T-helper 17 cell (primary cell): ENCODE measurements around the gene SMIM30. TPM values are rescaled to one million over a fixed set of nuclear protein-coding genes. Genes with fewer than 3 reads are reported as not detected.
"Not testable (repeated sequence)": the region's sequence is repeated elsewhere in the genome, so short reads cannot be mapped to it uniquely, and the experiment has no call there.

ENCODE experiments used
- ATAC-seq: fragments of 150-1000 bp; cut with Tn5 transposase; 2 replicates; pipeline ENCODE4 v1.10.0; 2021; ENCODE audit warnings: mild to moderate bottlenecking, moderate library complexity
- DNase-seq, 3 donors: peaks; one replicate each; pipeline versions ENCODE4 v3.0.0 to v3.0.0-alpha.2; 2020 to 2021
- H3K9me3 ChIP-seq: one replicate; pipeline ENCODE4 v1.7.0; 2013; ENCODE audit warnings: low read length, mild to moderate bottlenecking; ENCODE audit not compliant: control insufficient read depth, poor library complexity, severe bottlenecking
- H3K27ac Mint-ChIP-seq: one replicate; pipeline ENCODE4 v1.8.0; 2022; ENCODE audit warnings: mild to moderate bottlenecking, moderate library complexity, mixed read lengths
- H3K27me3 Mint-ChIP-seq: one replicate; pipeline ENCODE4 v1.8.0; 2022; ENCODE audit warnings: mixed read lengths
- H3K36me3 Mint-ChIP-seq: one replicate; pipeline ENCODE4 v1.8.0; 2022; ENCODE audit warnings: low read depth, mixed read lengths
- H3K4me1 Mint-ChIP-seq: one replicate; pipeline ENCODE4 v1.8.0; 2022; ENCODE audit warnings: mild to moderate bottlenecking, mixed read lengths
- H3K4me3 Mint-ChIP-seq: one replicate; pipeline ENCODE4 v1.8.0; 2022; ENCODE audit warnings: mild to moderate bottlenecking, moderate library complexity, mixed read lengths
- total RNA-seq, 4 donors: library from RNA in 2 of 4; stranded (reverse) in 2 of 4; gene quantifications; one replicate each; pipeline ENCODE4 v1.2.3 and lab custom pipeline; 2022 to 2026

SMIM30 gene
- total RNA-seq (10 to 100 TPM in 1 of 2 donors, 1 to 10 TPM in 1; 9.3 to 10.8 TPM), total RNA-seq (lab: John Stamatoyannopoulos, UW) (10.8 to 22.0 reads per million in 2 donors)

DNA sequence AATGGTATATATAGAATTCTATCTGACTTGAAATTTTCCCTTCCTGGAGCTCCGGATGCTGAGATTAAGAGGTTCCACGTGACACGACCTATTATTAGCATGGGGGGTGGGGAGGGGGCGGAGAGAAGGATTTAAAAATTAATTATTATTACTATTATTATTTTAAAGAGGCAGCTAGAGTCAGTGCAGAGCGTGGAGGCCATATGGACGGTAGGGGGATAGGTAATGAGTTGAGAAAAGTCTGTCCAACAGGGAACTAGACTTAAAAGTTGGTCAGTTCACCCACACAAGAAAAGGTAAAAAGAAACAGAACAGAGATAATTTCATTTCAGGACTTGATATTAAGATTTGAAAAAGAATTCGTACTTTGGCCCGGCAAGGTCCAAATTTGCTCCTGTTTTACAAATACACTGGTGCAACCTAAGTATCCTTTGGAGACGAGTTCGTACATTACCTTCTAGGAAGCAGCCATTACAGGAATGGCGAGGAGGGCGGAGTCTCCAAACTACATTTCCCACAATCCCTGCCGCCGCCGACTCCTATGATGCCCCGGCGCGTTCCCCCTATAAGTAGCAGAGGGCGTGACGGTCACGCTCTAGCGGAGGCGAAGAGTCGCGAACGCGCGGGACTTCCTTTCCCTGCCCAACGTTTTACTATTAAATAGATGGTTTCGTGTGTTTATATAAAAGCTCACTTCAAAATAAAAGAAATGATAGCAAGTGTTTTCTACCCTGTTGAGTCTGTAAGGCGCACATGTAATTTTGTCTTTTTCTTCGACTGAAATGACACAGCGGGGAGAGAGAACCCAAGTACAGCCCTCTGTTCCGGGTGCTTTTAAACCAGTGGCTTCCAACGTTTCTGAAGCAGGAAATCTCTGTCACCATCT lies at the start of gene SMIM30:
TSS of gene SMIM30 (minus strand) at position 481 of the 886 bp plus-strand sequence. CDS start 976 bp downstream, outside the sequence.
- ATAC-seq: peak; percentile 100
- Mint-ChIP-seq H3K4me3 (peak within 1 kb of the TSS; percentile 92), H3K4me1 (peaks cover 11% of the 10 kb centered on the region), H3K27me3 (no peaks in the 10 kb centered on the region), H3K36me3 (peaks cover 2% of the 10 kb centered on the region), H3K27ac (peak within 1 kb of the TSS; percentile 87)
- peak; percentile 72 to 78 (median 78) for DNase-seq
- H3K9me3 ChIP-seq: no peaks in the 10 kb centered on the region

DNA sequence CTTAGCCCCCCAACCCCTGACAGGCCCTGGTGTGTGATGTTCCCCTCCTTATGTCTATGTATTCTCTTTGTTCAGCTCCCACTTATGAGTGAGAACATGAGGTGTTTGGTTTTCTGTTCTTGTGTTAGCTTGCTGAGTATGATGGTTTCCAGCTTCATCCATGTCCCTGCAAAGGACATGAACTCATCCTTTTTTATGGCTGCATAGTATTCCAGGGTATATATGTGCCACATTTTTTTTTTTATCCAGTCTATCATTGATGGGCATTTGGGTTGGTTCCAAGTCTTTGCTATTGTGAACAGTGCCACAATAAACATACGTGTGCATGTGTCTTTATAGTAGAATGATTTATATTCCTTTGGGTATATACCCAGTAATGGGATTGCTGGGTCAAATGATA lies 47.8 kb upstream of the SMIM30 start:
- H3K27me3 Mint-ChIP-seq, H3K9me3 ChIP-seq, H3K4me3 Mint-ChIP-seq, ATAC-seq, H3K27ac Mint-ChIP-seq, DNase-seq, H3K36me3 Mint-ChIP-seq, H3K4me1 Mint-ChIP-seq: not testable (repeated sequence)

DNA sequence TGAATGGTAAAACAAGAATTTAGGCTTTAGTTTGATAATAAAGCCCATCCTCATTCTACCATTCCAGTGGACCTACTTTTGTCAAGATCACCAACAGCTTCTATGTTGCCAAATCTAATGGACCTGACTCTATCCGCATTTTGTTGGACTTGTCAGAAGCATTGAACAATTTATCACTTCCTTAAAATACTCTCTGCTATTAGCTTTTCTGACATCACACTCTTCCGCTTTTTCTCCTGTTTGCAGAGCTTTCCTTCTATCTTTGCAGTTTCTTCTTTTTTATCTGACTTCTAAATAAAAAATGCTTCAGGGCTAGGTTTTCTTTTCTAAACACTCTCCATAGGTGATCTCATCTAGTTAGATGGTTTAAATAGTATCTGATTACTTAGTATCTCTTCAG lies 42.7 kb upstream of the SMIM30 start:
- H3K36me3 Mint-ChIP-seq: no peaks in the 10 kb centered on the region
- no peaks in the 10 kb centered on the region for H3K9me3 ChIP-seq
- no peak for DNase-seq
- peaks cover 20% of the 10 kb centered on the region for H3K27me3 Mint-ChIP-seq
- H3K4me1 Mint-ChIP-seq: no peaks in the 10 kb centered on the region
- H3K27ac Mint-ChIP-seq: no peak overlapping the region
- ATAC-seq: no peak
- H3K4me3 Mint-ChIP-seq: no peak overlapping the region

- Mint-ChIP-seq H3K27me3 (peaks cover 23% of the 10 kb centered on the region), H3K4me1 (no peaks in the 10 kb centered on the region), H3K27ac (no peak overlapping the region), H3K36me3 (no peaks in the 10 kb centered on the region), H3K4me3 (no peak overlapping the region)
- DNase-seq (no peak), ATAC-seq (no peak)
- H3K9me3 ChIP-seq: no peaks in the 10 kb centered on the region
Measured at GRCh38 chr7:113159746-113160339, 41.5 kb upstream of the SMIM30 start.

- Mint-ChIP-seq H3K27ac (no peak overlapping the region), H3K36me3 (no peaks in the 10 kb centered on the region), H3K4me1 (no peaks in the 10 kb centered on the region), H3K27me3 (peaks cover 27% of the 10 kb centered on the region), H3K4me3 (no peak overlapping the region)
- no peaks in the 10 kb centered on the region for H3K9me3 ChIP-seq
- ATAC-seq (no peak), DNase-seq (no peak)
Measured at GRCh38 chr7:113158756-113159155, 40.4 kb upstream of the SMIM30 start.

GRCh38 chr7:113154117-113154516 lies 35.8 kb upstream of the SMIM30 start:
- H3K27ac Mint-ChIP-seq: no peak overlapping the region
- ATAC-seq (no peak), DNase-seq (no peak)
- H3K36me3 Mint-ChIP-seq: no peaks in the 10 kb centered on the region
- H3K4me3 Mint-ChIP-seq: no peak overlapping the region
- no peaks in the 10 kb centered on the region for H3K4me1 Mint-ChIP-seq
- peaks cover 34% of the 10 kb centered on the region for H3K27me3 Mint-ChIP-seq
- H3K9me3 ChIP-seq: no peaks in the 10 kb centered on the region

GRCh38 chr7:113144817-113145216 lies 26.5 kb upstream of the SMIM30 start:
- Mint-ChIP-seq H3K36me3 (no peaks in the 10 kb centered on the region), H3K4me3 (no peak overlapping the region), H3K4me1 (no peaks in the 10 kb centered on the region), H3K27ac (no peak overlapping the region), H3K27me3 (peaks cover 25% of the 10 kb centered on the region)
- H3K9me3 ChIP-seq: no peaks in the 10 kb centered on the region
- DNase-seq (no peak), ATAC-seq (no peak)

DNA sequence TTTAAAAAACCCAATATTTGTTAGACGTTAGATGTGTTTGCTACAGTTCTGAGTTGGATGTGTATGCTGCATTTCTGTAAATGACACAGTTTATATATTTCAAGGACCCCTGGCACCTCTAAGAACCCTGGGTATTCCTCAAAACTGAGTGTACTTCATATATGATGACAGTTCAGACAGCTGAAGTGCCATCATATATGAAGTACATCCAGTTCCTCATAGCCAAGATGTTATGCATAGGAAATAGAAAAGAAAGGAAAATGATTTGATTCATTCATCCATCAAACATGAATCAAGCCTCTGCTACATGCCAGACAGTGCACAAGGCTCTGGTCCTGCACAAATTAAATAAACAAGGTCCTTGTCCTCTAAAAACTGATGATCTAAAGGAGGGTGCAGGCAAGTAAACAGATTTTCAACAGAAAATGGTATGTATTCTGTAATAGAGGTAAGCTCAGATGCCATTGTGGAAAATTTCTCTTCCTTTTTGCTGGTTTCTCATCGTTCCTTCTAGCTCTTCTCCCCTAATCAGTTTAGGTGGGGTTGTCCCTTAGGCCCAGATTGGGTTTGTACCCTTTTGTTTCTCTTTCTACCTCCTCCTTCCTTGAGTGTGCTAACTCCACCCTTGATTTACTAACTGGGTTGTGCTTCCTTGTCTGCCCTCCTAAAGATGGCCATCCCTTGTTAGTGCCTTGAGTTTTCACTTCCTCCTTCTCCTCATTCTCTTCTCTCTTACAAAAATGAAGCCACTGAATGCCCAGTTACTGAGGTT lies 25.3 kb upstream of the SMIM30 start:
- Mint-ChIP-seq H3K36me3 (no peaks in the 10 kb centered on the region), H3K4me1 (no peaks in the 10 kb centered on the region), H3K4me3 (no peak overlapping the region), H3K27me3 (peaks cover 25% of the 10 kb centered on the region), H3K27ac (no peak overlapping the region)
- DNase-seq: no peak
- ATAC-seq: no peak
- H3K9me3 ChIP-seq: no peaks in the 10 kb centered on the region

GRCh38 chr7:113142385-113143119 lies 24.2 kb upstream of the SMIM30 start:
- Mint-ChIP-seq H3K4me3 (no peak overlapping the region), H3K27me3 (peaks cover 25% of the 10 kb centered on the region), H3K36me3 (no peaks in the 10 kb centered on the region), H3K4me1 (no peaks in the 10 kb centered on the region), H3K27ac (no peak overlapping the region)
- no peak for ATAC-seq
- no peaks in the 10 kb centered on the region for H3K9me3 ChIP-seq
- DNase-seq: no peak

- Mint-ChIP-seq H3K36me3 (no peaks in the 10 kb centered on the region), H3K27me3 (peaks cover 24% of the 10 kb centered on the region), H3K4me3 (no peak overlapping the region), H3K27ac (no peak overlapping the region), H3K4me1 (no peaks in the 10 kb centered on the region)
- ATAC-seq (no peak), DNase-seq (no peak)
- no peaks in the 10 kb centered on the region for H3K9me3 ChIP-seq
Measured at GRCh38 chr7:113141803-113142202, 23.4 kb upstream of the SMIM30 start.

DNA sequence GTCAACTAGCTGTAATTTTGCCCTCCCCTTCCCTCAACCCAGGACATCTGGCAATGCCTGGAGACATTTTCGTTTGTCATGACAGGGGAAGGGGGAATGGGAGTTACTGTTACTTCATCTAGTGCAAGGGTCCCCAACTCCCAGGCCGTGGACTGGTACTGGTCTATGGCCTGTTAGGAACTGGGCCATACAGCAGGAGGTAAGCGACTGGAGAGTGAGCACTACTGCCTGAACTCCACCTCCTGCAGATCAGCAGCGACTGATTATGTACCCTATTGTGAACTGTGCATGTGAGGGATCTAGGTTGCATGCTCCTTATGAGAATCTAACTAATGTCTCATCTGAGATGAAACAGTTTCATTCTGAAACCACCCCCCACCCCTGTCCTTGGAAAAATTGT lies 22.6 kb upstream of the SMIM30 start:
- peaks cover 18% of the 10 kb centered on the region for H3K27me3 Mint-ChIP-seq
- DNase-seq (no peak), ATAC-seq (no peak)
- no peak overlapping the region for H3K4me3 Mint-ChIP-seq
- no peak overlapping the region for H3K27ac Mint-ChIP-seq
- no peaks in the 10 kb centered on the region for H3K9me3 ChIP-seq
- no peaks in the 10 kb centered on the region for H3K36me3 Mint-ChIP-seq
- no peaks in the 10 kb centered on the region for H3K4me1 Mint-ChIP-seq

- H3K4me1 Mint-ChIP-seq: no peaks in the 10 kb centered on the region
- DNase-seq: no peak
- no peak for ATAC-seq
- H3K4me3 Mint-ChIP-seq: no peak overlapping the region
- H3K27me3 Mint-ChIP-seq: peaks cover 18% of the 10 kb centered on the region
- H3K9me3 ChIP-seq: no peaks in the 10 kb centered on the region
- no peaks in the 10 kb centered on the region for H3K36me3 Mint-ChIP-seq
- no peak overlapping the region for H3K27ac Mint-ChIP-seq
Measured at GRCh38 chr7:113137241-113137640, 18.9 kb upstream of the SMIM30 start.

DNA sequence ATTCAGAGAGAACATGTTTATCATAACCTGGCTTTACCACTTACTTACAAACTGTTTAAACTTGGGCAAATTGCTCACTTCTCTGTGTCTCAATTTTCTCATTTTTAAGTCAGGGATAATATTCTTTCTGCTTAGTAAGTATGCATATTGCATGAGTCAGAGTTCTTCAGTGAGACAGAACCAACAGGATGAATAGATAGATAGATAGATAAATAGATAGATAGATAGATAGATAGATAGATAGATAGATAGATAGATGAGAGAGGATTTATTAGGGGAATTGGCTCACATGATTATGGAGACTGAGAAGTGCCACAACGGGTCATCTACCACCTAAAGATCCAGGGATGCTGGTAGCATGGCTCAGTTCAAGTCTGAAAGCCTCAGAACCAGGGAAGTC lies 15.7 kb upstream of the SMIM30 start:
- no peak overlapping the region for H3K4me3 Mint-ChIP-seq
- DNase-seq: no peak
- H3K36me3 Mint-ChIP-seq: no peaks in the 10 kb centered on the region
- no peak overlapping the region for H3K27ac Mint-ChIP-seq
- no peaks in the 10 kb centered on the region for H3K9me3 ChIP-seq
- H3K4me1 Mint-ChIP-seq: no peaks in the 10 kb centered on the region
- H3K27me3 Mint-ChIP-seq: peaks cover 16% of the 10 kb centered on the region
- ATAC-seq: no peak
